ENCODE results near the gene CAMK4. TPM values are rescaled to one million over a fixed set of nuclear protein-coding genes. Genes with fewer than 3 reads are reported as not detected.

CAMK4 gene
- total and polyA plus RNA-seq, 9 of the 15 experiments (the other 6 are each of a cell fraction or from before 2014, with no cell fraction given): 0.35 TPM; not detected in 8

- POLR2A ChIA-PET: no interaction called here
- Histone ChIP-seq H3K79me2 (ENCODE audit: control insufficient read depth, insufficient read depth, low read length) (peaks cover 45% of the 10 kb centered on the region), H2AFZ (ENCODE audit: low read depth, low read length) (no peak overlapping the region), H3K27ac (ENCODE audit: extremely low read depth, low read depth, low read length) (no peak overlapping the region), H3K36me3 (ENCODE audit: control insufficient read depth, insufficient read depth, low read length) (peaks cover 81% of the 10 kb centered on the region), H3K4me1 (replicated peaks in 1 of 2; ENCODE audit: control insufficient read depth in 2 of 2, insufficient read depth in 2 of 2, low read length in 2 of 2) (peaks cover 0 to 3% of the 10 kb centered on the region in 2 experiments; a peak in 1 of 5 replicates), H3K9ac (ENCODE audit: insufficient read depth in 1 of 2, low read depth in 2 of 2, low read length in 2 of 2) (no peak overlapping the region), H3K4me2 (ENCODE audit: insufficient read depth, low read length) (no peak overlapping the region), H3K4me3 (no peak overlapping the region), H4K20me1 (replicated peaks; ENCODE audit: control insufficient read depth, insufficient read depth, low read length) (0 out of 2 replicates have a peak, but pooled peaks cover 2% of the 10 kb centered on the region), H3K9me1 (ENCODE audit: control insufficient read depth, insufficient read depth, low read length) (no peaks in the 10 kb centered on the region), H3K9me3 (replicated peaks; ENCODE audit: control insufficient read depth, insufficient read depth, low read depth, low read length) (no peaks in the 10 kb centered on the region), H3K27me3 (ENCODE audit: control insufficient read depth in 2 of 2, insufficient read depth in 2 of 2, low read length in 2 of 2) (no peaks in the 10 kb centered on the region)
- intact Hi-C loops (cut with micrococcal nuclease) (no loop called here), in situ Hi-C loops (cut with MboI) (loop anchor here (25.0 kb wide), 1 partner anchor 741 kb away; no protein-coding TSS in a partner anchor)
- FAIRE-seq (no peak), ATAC-seq (no peak), DNase-seq (ENCODE audit: extremely low read depth in 1 of 4, low spot score in 3 of 4) (no peak)
- no TSS peak for BruUV-seq (replicated peaks)
- CTCF ChIA-PET (ENCODE audit: low intra/inter-chr PET ratio): no interaction called here
- TF ChIP-seq RHOXF2B (CRISPR knock-in tag; conservative IDR thresholded peaks at IDR 0.05) (no peak), HDAC1 (IDR thresholded peaks at IDR 0.05) (no peak), ZNF449 (CRISPR knock-in tag; IDR thresholded peaks at IDR 0.05) (no peak), ASH1L (IDR thresholded peaks at IDR 0.05; ENCODE audit: borderline replicate concordance, low read depth, partially characterized antibody) (no peak), KDM4B (IDR thresholded peaks at IDR 0.05; ENCODE audit: borderline replicate concordance in 2 of 2, low read depth in 1 of 2) (no peak), NONO (IDR thresholded peaks at IDR 0.05; ENCODE audit: low read depth in 2 of 2, low read length in 1 of 2) (no peak), GABPB2 (CRISPR knock-in tag; conservative IDR thresholded peaks at IDR 0.05) (no peak), MEF2D (tag; conservative IDR thresholded peaks at IDR 0.05; ENCODE audit: low read depth) (no peak), E2F3 (CRISPR knock-in tag; IDR thresholded peaks at IDR 0.05) (no peak), ZNF280B (CRISPR knock-in tag; IDR thresholded peaks at IDR 0.05) (no peak), ATF4 (CRISPR knock-in tag; IDR thresholded peaks at IDR 0.05) (no peak), RREB1 (CRISPR knock-in tag; IDR thresholded peaks at IDR 0.05) (no peak), KDM1A (IDR thresholded peaks at IDR 0.05) (no peak), GABPA (tag; conservative IDR thresholded peaks at IDR 0.05; ENCODE audit: low read depth) (no peak)
These were observed 278.8 kb downstream of the CAMK4 start for GRCh38 chr5:111502956-111503355.
